ENCODE data around the gene TUBGCP2. TPM values are rescaled to one million over a fixed set of nuclear protein-coding genes. Genes with fewer than 3 reads are reported as not detected.

The TUBGCP2 gene
- total RNA-seq, 1 experiment from 2014 or later, result 35.4 TPM

- RAD21 ChIA-PET (ENCODE audit: low non-redundant PET in 1 of 2, low total read pairs in 2 of 2, uncharacterized antibody in 2 of 2, unreplicated experiment in 2 of 2), result no interaction called here
- H3K9ac ChIP-seq (ENCODE audit: low read length), result no peak overlapping the region
- H3K36me3 ChIP-seq (ENCODE audit: control insufficient read depth in 1 of 2, insufficient read depth in 2 of 2, low read length in 2 of 2), result no peaks in the 10 kb centered on the region
- no peaks in the 10 kb centered on the region for H3K9me3 ChIP-seq (ENCODE audit: control insufficient read depth in 1 of 2, insufficient read depth in 1 of 2, low read depth in 1 of 2, low read length in 2 of 2)
- CTCF ChIA-PET, result no interaction called here
- no peak for TF ChIP-seq MAX (IDR thresholded peaks at IDR 0.05)
- TF ChIP-seq SRF (IDR thresholded peaks at IDR 0.05; ENCODE audit: low read depth), result no peak
- no peak for TF ChIP-seq YY1 (IDR thresholded peaks at IDR 0.05; ENCODE audit: extremely low read depth, insufficient replicate concordance, low read depth, low read length)
- no peak for TF ChIP-seq EZH2phosphoT487 (IDR thresholded peaks at IDR 0.05; ENCODE audit: borderline replicate concordance)
- TF ChIP-seq, protein P1, sequence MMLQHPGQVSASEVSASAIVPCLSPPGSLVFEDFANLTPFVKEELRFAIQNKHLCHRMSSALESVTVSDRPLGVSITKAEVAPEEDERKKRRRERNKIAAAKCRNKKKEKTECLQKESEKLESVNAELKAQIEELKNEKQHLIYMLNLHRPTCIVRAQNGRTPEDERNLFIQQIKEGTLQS (IDR thresholded peaks at IDR 0.05), result no peak
- no peak for TF ChIP-seq FOSL1 (IDR thresholded peaks at IDR 0.05; ENCODE audit: low read depth)
- no peak for TF ChIP-seq SIN3A (IDR thresholded peaks at IDR 0.05; ENCODE audit: low read depth)
- no peak for TF ChIP-seq CBX3 (IDR thresholded peaks at IDR 0.05; ENCODE audit: low read depth)
- TF ChIP-seq ZNF274 (IDR thresholded peaks at IDR 0.05; ENCODE audit: low read depth, low read length), result no peak
- TF ChIP-seq CEBPB (IDR thresholded peaks at IDR 0.05; ENCODE audit: low read depth), result no peak
- no peak for TF ChIP-seq POLR2AphosphoS5 (IDR thresholded peaks at IDR 0.05; ENCODE audit: low read depth, low read length)
- no peak for TF ChIP-seq ZBTB33 (IDR thresholded peaks at IDR 0.05; ENCODE audit: extremely low read depth, insufficient replicate concordance, low read length)
- no peak for TF ChIP-seq TCF7L2 (IDR thresholded peaks at IDR 0.05; ENCODE audit: borderline replicate concordance, extremely low read depth, insufficient read depth, insufficient read length)
- TF ChIP-seq JUND (IDR thresholded peaks at IDR 0.05), result no peak
- no peak for TF ChIP-seq CTCF (IDR thresholded peaks at IDR 0.05 in 2 of 3, conservative IDR thresholded peaks at IDR 0.05 in 1 of 3; ENCODE audit: borderline replicate concordance in 1 of 3, insufficient read depth in 1 of 3, low read depth in 2 of 3, low read length in 2 of 3)
- TF ChIP-seq ZFX (IDR thresholded peaks at IDR 0.05), result no peak
- no peaks in the 10 kb centered on the region for H3K4me1 ChIP-seq (ENCODE audit: control insufficient read depth in 1 of 2, insufficient read depth in 2 of 2, low read length in 2 of 2)
- no peak overlapping the region for H2AFZ ChIP-seq (ENCODE audit: low read depth, low read length, poor library complexity, severe bottlenecking)
- no peaks in the 10 kb centered on the region for H4K20me1 ChIP-seq (ENCODE audit: insufficient read depth)
- H3K4me3 ChIP-seq (replicated peaks in 1 of 2; ENCODE audit: low read depth in 1 of 2, low read length in 2 of 2), result no peak overlapping the region
- POLR2A ChIA-PET, result no interaction called here
- no TSS peak for BruUV-seq (replicated peaks)
- ATAC-seq (no peak), DNase-seq (ENCODE audit: low read depth, low spot score) (no peak)
- no peaks in the 10 kb centered on the region for H3K79me2 ChIP-seq (ENCODE audit: insufficient read depth, low read length)
- H3K27ac ChIP-seq (ENCODE audit: low read depth, low read length), result no peak overlapping the region
- no peak overlapping the region for H3K4me2 ChIP-seq (ENCODE audit: low read length)
- no peaks in the 10 kb centered on the region for H3K9me2 ChIP-seq (ENCODE audit: insufficient read depth)
- intact Hi-C loops (cut with micrococcal nuclease), result no loop called here
- H3K27me3 ChIP-seq (ENCODE audit: insufficient read depth, low read length), result no peaks in the 10 kb centered on the region
Measured at GRCh38 chr10:133271521-133272300, 37.0 kb downstream of the TUBGCP2 start.
